Measurements from ENCODE around the gene BIRC6.
"Not testable (repeated sequence)": the region's sequence is repeated elsewhere in the genome, so short reads cannot be mapped to it uniquely, and the experiment has no call there.

BIRC6 gene

GRCh38 chr2:32452338-32453064 is 95.7 kb downstream of the BIRC6 start:
- no peak for DNase-seq (ENCODE audit: low spot score)

DNA sequence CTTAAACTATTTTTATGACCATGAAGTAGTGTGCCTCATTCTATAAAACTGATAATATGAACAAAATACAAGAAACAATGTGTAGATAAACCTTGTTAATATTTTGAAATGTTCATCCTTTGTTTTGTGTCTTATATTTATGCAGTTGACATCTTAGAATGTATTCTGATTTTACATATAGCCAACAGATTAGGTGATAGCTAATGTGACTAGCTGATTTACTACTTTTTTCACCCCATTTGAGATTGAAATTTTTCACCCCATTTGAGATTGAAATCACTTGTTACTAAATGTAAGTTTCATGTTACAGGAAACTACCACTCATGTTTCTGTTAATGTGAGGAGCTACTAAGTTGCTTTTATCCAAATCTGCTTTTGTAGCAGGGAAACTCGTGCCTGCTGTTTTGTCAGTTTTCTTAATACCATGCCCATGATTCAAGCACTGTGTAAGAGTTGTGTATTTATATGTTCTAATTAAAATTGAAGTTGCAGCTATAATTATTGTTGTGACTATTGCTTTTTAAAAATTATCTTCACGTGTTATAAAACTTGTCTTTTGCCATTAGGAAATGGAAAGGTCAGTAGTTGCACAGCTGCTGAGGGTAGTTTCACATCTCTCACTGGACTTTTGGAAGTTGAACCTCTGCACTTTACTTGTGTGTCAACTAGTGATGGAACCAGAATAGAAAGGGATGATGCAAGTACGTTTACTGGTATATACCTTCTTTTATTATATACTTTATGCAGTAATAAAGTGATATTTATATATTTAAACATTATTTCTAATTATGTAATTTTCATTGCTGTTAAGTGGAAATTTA is 96.6 kb downstream of the BIRC6 start:
- DNase-seq (ENCODE audit: low spot score) = no peak

GRCh38 chr2:32455816-32456215 is 99.0 kb downstream of the BIRC6 start:
- DNase-seq (ENCODE audit: low spot score) = no peak

DNA sequence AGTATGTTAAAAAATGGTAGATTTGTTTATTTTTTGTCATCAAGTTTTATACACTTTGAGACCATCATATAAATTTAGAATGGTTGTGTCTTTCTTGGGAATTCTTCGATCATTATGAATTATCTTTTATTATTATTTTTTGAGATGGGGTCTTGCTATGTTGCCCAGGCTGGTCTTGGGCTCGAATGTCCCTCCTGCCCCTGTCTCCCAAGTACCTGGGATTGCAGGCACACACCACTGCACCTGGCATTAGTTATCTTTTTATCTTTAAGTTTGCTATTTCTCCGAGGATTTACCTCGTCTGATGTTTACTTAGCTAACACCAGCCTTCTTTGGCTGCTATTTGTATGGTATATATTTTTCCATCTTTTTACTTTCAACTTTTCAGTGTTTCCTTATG is 100.0 kb downstream of the BIRC6 start:
- DNase-seq (ENCODE audit: low spot score) = no peak

DNA sequence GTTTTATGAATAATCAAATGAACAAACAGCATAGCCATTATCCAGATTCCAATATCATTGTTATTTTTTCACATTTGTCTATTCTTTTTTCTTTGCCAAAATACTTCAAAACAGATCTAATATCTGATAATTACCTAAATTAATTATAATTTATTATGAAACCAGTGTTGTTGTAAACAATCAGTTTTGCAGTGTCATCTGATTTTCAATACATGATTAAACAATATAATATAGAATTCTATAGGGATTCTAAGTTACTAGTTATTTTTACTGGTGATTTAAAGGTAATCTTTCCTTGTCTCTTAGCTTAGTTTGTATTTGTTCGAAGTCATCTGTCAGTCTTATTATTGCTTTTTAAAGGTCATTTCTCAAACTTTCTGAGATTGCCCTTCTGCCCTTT is 101.0 kb downstream of the BIRC6 start:
- no peak for DNase-seq (ENCODE audit: low spot score)

GRCh38 chr2:32460861-32461260 is 104.0 kb downstream of the BIRC6 start:
- not testable (repeated sequence) for DNase-seq (ENCODE audit: low spot score)

- no peak for DNase-seq (ENCODE audit: low spot score)
Observed at GRCh38 chr2:32463110-32463509, 106.3 kb downstream of the BIRC6 start.

DNA sequence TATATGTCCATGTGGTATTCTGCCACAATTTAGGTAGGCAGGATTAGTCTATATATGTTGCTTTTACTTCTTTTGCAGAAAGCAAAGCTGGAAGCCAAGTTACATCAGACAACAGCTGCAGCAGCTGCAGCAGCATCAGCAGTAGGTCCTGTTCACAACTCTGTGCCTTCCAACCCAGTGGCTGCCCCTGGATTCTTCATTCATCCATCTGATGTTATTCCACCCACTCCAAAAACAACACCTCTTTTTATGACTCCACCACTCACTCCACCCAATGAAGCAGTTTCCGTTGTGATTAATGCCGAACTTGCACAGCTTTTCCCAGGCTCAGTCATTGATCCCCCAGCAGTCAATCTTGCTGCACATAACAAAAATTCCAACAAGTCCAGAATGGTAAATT is 107.6 kb downstream of the BIRC6 start:
- no peak for DNase-seq (ENCODE audit: low spot score)

DNA sequence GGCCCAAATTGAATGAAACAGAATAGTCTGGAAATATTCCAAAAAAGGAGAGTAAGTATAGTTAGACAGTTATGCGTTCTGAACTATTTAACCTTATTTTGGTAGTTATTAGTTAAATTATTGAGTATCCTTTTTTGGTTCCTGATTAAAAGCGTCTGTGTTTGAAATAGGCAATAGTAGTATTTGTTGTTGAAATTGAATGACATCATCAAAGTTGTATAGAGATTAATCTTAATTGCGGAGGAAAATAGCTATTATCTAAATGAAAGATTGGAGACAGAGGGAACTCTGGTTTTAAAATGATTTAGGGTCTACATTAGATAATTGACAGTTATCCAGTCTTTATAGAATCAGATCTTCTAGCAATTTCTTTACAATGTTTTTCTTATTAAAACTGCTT is 115.8 kb downstream of the BIRC6 start:
- DNase-seq (ENCODE audit: low spot score) = no peak

DNA sequence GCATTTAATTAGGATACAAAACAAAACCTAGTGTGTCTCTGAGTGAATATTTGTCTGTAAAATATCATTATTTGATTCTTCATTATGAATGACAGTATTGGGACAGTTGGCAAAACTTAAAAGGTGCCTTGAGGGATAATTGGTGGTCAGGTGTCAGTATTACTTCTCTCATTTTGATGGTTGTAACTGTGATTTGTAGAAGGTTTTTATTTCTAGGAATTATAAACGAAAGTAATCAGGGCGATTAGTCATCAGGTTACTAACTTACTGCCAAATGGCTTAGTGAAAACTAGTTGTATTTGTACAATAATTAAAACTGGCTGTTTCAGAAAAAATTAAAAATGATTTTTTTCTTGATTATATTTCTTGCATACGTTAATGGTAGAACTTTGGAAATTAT is 117.6 kb downstream of the BIRC6 start:
- DNase-seq (ENCODE audit: low spot score) = no peak

GRCh38 chr2:32478889-32479620 is 122.2 kb downstream of the BIRC6 start:
- DNase-seq (ENCODE audit: low spot score) = no peak

DNA sequence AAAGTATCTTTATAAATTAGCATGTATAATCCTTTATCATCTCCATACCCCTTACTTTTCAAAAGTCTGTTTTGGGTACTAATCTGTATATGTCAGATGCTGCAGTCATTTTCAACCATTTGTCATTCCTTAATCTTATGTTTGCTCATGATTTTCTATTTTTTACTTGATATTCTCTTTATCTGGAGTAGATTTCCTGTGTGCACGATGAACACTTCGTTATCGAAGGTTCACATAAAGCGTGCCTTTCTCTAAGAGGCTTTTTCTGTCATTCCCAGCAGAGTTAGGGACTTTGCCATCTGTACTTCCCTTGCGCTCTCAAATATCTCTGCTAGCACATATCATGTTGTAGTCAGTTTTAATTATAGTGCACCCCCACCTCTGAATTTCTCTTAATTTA is 123.2 kb downstream of the BIRC6 start:
- DNase-seq (ENCODE audit: low spot score) = no peak

DNA sequence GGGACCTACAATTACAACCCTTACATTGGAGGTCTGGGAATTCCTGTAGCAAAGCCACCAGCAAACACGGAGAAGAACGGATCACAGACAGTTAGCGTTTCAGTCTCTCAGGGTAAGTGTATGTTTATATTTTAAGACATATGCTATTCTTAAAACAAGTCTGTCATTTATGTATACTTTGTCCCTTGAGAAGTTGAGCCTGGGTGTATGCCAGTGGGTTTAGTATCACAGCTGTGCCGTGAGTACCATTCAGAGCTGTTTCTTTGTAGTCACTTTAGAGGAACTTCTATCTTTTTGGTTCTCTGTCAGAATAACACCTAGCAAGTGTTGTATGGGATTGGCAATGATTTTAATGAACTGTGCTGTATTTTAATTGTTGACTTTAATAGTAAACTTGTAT is 125.6 kb downstream of the BIRC6 start:
- no peak for DNase-seq (ENCODE audit: low spot score)

DNA sequence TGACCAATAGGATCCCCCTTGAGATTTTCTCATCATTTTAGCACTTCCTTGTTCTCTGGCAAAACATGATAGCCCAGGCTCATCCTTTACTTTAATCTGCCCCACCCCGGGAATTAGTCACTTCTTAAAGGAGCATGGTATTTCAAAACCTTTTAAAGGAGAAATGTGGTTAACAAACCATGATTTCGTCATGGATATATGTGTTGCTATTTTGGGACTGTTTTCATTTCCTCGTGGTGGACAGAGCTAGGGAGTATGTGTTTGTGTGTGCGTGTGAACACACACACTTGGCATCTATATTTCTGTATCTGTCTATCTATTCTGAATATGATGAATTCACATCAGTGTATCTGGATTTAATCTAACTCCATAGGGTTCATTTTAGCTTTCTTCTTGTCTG is 128.1 kb downstream of the BIRC6 start:
- no peak for DNase-seq (ENCODE audit: low spot score)

GRCh38 chr2:32485399-32485798 is 128.6 kb downstream of the BIRC6 start:
- no peak for DNase-seq (ENCODE audit: low spot score)

DNA sequence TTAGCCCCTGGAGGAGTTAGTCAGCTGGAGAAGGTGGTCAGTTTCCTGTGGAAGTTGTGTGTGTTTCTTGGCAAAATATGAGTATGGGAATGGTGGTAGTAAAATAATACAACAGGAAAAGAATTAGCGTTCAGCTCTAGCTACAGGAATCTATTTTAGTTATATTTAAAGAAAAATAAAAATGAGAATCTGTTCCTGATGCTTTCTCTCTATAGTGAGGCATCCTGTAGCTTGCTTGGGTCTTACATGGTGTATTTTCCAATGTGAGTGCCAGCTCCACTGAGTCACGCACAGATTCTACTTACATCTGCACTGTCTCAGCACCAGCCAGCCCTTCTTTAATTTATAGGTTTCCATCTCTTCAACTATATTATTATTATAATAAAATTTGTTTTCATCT is 132.2 kb downstream of the BIRC6 start:
- DNase-seq (ENCODE audit: low spot score) = no peak

DNA sequence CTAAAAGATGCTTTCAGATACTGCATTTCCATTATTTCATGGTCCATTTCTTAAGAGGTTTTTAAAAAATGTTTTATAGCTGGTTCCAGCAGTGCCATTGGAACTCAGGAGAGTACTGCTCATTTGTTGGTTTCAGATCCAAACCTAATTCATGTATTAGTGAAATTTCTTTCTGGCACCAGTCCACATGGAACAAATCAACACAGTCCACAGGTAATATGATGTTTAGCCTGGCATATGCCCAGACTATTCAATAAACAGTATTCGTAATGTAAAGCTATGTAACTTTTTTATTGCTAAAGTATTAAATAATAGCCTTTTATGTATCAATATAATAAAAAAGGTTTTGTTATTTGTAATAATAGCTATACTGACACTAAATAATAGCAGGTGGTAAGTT is 134.5 kb downstream of the BIRC6 start:
- no peak for DNase-seq (ENCODE audit: low spot score)

- DNase-seq (ENCODE audit: low spot score) = no peak
Observed at GRCh38 chr2:32495139-32495538, 138.3 kb downstream of the BIRC6 start.

GRCh38 chr2:32496662-32497061 is 139.8 kb downstream of the BIRC6 start:
- no peak for DNase-seq (ENCODE audit: low spot score)

DNA sequence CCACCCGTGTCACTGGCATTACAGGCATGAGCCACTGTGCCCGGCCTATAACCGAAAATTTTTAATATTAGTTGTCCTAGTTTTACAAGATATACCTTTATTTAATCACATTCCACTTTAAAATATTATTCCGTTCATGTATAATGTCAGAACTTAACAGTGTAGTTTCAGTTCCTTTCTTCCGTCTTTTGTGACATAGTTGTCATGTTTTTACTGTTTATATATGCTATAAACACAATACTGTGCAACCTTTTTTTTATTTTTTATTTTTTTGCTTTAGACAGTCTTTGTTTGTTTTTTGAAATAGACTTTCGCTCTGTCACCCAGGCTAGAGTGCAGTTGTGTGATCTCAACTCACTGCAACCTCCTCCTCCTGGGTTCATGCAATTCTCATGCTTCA is 141.5 kb downstream of the BIRC6 start:
- no peak for DNase-seq (ENCODE audit: low spot score)

DNA sequence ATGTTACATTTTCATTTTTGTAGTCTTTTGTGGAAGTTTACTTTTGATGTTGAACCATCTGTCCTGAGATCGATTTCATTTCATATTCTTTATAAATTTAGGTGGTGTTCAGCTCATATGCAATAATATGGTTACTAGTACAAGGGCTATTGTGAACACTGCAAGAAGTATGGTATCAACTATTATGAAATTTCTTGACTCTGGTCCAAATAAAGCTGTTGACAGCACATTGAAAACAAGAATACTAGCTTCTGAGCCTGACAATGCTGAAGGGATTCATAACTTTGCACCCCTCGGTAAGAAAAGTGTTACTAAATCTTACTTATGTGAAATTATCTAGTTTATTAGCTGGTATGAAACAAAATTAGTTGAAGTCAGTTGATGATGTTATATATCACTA is 146.1 kb downstream of the BIRC6 start:
- DNase-seq (ENCODE audit: low spot score) = no peak

DNA sequence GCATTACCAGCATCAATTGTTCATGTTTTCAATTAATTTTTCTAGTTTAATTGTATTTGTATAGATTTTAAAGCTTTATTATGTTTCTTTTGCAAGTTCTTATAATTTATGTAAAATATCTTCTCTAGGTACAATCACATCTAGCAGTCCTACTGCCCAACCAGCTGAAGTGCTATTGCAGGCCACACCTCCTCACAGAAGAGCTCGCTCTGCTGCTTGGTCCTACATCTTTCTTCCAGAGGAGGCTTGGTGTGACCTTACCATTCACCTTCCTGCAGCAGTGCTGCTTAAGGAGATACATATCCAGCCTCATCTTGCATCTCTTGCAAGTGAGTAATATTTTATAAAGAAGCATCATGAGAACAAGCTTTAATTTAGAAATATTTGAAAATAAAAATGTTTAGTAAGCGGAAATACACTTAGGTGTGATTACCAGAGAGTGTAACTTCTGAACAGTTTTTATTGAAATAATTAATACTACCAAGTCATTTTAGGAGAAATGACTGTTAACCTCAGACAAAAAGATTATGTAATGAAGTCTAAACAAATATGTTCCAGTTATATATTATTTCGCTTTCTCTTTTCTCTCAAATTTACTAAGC is 148.2 kb downstream of the BIRC6 start:
- no peak for DNase-seq (ENCODE audit: low spot score)

DNA sequence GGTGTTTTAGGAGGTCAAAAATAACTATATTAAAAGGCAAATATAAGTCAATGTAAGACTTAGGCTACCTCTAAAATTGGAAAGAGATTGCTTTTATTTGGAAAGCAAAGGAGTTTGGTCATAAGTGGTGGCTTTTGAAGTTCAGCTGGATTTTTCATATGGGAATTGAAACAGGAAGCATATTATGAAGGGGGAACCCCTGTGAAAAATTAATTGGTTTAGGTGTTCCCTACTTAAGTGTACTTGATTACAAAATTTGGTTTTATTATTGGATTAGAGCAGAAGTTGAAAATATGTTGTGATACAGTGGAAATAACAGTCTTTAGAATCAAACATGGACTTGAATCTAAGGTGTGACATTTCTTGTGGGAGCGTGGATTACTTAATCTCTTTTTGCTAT is 149.6 kb downstream of the BIRC6 start:
- DNase-seq (ENCODE audit: low spot score) = no peak
